ENCODE data around the gene CORO7.
A peak's percentile ranks its signal among the peaks of the same experiment; 100 is the strongest.
"Not testable (repeated sequence)": the region's sequence is repeated elsewhere in the genome, so short reads cannot be mapped to it uniquely, and the experiment has no call there.

CORO7 gene

DNA sequence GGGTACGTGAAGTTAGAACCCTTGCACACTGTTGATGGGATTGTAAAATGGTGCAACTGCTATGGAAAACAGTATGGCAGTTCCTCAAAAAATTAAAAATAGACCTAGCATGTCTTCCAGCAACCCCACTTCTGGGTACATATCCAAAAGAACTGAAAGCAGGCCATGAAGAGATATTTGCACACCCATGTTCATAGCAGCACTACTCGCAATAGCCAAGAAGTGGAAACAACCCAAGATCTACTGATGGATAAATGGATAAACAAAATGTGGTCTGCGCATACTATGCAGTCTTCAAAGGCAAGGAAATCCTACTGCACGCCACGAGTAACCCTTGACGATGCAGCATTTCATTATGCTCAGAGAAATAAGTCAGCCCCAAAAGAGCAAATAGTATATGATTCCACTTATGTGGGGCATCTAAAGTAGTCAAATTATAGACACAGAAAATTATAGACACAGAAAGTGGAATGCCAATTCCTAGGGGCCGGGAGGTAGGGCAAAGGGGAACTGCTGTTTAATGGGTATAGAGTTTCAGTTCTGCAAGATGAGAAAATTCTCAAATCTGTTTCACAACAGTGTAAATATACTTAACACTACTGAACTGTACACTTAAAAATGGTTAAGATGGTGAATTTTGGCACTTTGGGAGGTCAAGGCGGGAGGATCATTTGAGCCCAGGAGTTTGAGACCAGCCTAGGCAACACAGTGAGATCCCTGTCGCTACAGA lies 17.2 kb downstream of the CORO7 start:
- no peak for DNase-seq

DNA sequence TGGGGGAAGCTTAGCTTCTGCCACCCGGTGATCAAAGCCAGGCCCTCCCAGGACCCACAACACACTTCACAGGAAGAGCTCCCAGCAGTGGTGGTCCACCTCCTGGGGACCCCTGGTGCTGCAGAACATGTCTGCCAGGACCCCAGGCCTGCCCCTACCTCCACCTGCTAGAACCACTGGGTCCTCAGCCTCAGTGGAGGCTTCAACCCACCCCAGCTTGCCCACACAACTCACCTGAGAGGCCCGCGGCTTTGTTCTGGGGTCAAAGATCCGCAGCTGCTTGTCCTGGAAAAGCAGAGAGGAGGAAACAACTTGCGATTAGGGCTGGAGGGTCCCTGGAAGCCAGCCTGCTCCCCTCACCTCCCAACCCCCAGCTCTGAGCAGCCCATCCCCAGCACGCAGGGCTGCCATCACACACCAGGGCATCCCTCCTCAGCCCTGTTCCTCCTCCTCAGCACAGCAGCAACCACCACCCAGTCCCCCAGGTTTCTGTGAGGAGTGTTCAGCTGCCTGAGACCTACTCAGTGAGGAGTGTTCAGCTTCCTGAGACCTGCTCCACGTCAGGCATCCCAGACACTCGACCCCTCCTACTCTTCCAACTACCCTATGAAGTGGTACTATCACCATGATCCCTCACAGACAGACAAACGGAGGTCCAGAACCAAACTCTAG lies 21.2 kb downstream of the CORO7 start:
- no peak for DNase-seq

DNA sequence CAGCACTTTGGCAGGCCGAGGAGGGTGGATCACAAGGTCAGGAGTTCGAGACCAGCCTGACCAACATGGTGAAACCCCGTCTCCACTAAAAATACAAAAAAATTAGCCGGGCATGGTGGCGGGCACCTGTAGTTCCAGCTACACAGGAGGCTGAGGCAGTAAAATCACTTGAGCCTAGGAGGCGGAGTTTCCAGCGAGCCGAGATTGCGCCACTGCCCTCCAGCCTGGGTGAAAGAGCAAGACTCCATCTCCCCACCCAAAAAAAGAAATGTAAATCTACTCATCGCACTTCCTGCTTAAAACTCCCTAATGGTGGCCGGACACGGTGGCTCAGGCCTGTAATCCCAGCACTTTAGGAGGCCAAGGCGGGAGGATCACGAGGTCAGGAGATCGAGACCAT lies 22.5 kb downstream of the CORO7 start:
- DNase-seq = not testable (repeated sequence)

DNA sequence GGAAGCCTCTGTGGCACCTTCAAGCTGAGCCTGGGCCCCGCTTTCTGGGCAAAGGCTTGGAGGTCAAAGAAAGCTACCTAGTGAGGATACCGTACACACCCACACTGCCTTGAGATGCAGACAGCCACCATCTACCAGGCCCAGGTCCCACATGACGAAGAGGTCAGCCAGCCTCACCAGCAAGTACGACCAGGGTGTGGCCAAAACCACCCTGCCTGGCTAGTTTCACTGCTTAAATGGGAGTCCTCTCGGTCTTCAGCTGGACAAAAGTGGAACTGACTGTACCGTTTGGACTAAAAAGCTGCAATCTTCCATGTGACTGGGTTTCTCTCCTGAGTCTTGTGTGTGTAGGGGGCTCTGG lies 23.2 kb downstream of the CORO7 start:
- DNase-seq = no peak

DNA sequence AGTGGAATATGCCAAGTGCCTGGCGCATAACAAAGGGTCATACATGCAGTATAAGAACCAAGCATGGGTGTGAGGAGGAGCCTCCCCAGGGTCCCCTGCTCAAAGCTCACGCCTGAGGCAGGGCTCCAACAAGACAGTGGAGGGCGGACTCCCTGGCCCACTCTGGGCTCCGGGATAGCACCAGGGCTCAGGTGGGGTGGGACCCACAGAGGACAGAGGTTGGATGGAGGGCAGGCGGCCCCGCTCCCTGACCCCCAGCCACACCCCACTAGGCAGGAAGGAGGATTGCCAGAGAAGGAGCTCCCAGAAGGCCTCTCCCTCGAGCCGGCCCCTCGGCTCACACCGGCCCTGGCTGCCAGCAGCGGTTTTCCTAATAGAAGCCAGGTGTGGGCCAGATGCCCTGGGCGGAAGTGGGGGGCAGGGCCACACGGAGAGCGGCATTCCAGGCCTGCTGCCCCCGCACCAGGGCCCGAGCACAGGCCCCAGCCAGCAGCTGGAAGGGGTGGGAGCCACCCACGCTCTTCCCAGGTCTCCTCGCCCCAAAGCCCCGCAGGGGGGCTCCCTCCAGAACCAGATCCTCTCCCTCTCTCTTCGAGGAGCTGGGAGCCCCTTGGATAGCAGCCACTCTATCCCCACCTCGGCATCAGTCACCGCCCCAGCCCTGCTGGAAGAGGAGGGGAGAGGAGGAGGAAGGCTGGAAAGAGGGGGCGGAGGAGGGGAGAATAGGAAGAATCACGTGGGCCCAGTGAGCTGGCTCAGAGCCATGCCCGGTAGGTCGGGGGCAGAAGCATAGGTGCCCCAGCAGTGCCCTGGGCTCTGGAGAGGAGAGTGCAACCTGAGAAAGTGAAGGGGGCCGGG lies 23.8 kb downstream of the CORO7 start:
- DNase-seq = peak; percentile 58

DNA sequence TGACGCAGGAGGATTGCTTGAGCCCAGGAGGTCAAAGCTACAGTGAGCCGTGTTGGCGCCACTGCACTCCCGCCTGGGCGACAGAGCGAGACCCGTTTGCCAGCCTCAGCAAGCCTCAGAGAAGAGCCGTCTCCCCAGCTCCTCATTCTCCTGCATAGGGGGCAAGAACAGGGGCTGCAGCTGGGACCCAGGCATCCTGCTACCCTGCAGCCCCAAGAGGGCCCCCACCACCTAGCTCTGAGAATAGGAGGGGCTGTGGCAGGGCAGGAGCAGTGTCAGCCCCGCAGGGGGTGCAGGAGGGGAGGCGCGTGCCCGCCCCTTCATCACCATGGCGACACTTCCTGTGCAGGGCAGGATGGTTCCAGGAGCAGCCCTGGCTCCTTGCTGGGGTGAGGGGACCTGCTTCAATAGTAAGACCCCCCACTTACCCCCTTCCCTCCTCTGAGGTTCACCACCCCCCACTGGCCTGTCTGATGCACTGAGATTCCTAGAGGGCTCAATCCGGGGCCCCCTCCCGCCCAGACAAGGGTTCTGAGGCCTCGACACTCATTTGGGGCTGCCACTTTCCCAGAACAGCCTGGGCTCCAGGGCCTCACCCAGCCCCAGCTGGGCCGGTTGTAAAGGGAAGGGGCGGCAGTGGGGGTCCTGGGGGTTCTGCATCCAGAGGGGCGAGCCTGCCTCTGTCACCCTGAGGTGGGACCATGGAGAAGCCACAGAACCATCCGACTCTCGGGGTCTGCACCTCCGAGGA lies 24.6 kb downstream of the CORO7 start:
- no peak for DNase-seq

DNA sequence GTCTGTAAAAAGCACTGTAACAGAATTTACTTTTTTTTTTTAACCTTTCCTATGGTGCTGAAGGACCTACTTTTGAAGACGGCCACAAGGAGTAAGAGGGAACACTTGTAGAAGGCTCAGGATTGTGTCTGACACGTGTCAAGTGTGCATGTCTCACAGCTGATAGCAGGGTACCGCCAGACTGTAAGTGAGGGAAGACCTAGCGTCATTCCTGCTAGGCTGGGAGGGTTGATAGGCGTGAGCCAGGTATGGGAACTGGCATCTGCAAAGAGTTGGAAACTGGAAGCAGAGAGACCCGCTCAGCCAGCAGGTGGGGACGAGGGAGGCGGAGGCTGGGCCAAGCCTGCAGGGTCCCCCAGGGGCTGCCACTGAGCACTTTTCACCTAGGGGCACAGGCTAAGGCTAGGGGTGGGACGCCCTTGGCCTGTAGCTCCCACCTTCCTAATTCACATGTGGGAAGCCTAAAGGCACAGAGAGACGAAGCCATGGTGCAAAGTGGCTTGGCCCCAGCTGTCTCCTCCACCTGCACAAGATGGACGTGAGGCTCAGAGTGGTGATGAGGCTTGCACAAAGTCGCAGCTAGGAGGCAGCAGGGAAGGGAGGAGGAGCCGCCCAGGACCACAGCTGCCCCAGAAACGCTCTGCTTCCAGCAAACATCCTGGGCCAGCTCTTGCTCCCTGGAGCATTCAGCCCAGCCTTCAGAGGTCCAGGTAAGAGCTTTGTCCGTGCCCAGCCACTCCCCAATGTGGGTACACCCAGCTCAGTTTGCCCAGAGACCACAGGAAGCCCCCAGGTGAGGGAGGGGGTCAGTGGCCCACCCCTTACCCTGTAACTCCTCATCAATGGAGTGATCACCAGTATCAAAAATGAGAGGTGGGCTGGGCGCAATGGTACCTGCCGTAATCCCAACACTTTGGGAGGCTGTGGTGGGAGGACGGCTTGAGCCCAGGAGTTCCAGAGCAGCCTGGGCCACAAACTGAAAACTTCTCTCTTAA lies 25.8 kb downstream of the CORO7 start:
- DNase-seq = no peak

DNA sequence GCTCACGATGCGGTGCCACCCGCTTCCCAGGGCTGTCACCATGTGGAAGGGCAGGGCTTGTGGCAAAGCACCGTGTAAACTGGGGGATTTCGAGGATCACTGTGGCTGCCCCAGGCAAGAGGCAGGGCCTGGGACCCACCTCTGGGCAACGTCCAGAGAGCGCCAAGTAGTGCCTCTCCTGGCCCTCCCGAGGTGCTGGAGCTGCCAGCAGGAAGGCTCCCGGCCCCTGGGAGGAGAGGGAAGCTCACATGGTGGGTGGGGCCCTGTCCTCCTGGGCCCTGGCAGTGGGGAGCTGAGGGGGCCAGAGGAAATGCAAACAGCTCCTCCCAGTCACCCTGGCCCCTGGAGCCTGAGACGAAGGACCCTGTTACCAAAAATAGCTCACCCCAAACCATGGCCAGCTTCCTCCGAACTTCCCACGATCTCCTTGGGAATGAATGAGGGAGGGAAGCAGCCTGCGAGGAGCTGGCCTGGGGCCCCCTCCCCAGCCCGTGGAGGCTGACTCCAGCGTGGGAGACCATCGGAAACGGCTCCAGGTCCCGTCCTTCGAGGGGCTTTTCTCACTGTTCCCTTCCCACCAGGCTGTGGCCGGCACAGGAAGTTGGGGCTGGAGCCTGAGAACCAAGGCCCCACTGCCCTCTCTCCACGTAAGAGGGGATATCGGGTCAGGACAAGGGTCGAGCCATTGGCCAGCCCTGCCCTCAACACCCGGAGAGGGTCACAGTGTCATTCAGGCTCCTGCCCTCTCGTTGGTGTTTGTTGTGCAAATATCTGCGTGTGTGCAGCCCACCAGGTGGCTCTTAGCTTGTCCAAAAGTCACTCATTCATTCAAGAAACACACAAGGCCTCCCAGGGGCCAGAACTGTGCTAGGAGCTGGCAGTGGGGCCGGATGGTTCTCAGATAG lies 27.1 kb downstream of the CORO7 start:
- no peak for DNase-seq

DNA sequence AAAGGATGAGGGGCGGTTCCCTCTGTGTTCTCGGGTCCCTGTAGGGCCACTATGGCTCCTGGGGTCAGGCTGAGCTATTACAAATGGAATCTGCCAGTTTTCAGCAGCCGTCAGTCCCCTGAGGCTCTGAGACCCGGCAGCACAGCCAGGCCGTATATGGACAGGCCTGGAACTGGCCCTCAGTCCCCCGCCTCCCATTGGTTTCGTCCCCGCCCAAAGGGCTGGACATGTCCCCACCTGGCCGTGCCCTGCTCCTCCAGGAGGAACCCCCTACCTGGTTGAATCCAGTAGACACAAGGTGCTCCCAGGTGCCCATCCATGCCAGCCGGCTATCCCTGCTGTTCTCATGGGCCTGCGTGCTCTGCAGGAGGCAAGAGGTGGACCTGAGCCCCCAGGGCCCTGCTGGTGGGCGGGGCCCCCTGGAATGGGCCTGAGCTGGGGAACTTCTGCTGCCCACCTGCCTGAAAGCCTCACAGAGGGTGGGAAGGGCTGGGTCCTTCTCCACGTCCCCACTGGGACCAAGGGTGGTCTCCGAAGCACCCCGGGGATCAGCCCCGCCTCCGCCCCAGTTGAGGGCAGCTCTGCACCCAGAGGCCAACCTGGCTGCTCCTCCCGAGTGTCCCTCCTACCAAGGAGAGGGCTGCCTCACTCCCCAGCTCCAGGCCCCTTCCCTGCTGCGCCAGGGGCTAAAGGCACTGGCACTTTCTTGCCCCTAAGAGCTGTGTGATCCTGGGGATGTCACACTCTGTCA lies 27.9 kb downstream of the CORO7 start:
- no peak for DNase-seq

DNA sequence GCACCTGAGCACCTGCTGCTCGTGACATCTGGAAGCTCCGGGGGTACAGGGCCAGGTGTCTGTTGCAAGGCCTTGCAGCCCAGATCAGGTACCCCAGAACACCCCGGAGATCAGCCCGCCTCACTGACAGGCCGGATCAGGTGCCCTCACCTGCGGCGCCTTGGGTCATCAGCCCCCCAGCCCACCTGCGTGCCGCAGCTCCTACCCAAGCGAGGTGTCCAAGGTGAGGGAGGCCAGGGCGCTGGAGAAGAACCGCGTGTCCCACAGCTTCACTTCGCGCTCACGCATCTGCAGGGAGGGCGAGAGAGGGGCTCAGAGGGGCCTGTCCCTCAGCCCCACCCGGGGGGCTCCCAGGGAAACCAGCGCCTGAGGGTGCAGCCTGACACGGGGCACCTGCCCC lies 28.6 kb downstream of the CORO7 start:
- no peak for DNase-seq

DNA sequence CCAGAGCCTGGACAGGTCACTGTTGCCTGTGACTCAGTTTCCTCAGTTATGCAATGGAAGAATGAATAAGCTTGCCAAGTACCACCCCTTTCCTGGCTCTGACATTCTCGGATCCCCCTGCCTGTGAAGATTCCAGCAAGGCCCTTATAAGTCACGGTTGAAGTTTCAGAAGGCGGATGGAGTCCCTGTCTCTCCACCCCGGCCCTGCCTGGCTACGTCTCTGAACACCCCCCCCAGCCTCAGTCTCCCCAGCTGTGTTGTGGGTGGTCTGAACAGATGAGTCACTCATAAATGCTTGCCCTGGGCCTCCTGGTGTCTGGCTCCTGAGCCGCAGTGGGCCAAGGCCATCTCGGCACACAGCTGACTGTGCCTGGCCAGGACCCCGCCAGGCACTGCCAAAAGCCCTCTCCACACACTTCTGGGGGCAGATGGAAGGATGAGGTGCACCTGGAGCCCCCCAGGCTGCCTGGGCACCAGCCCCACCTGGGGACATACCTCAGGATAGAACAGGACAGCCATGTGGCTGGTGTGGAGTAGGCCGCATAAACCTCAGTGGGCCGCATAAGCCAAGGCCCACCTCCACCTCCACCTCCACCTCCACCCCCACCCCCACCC lies 29.3 kb downstream of the CORO7 start:
- no peak for DNase-seq

DNA sequence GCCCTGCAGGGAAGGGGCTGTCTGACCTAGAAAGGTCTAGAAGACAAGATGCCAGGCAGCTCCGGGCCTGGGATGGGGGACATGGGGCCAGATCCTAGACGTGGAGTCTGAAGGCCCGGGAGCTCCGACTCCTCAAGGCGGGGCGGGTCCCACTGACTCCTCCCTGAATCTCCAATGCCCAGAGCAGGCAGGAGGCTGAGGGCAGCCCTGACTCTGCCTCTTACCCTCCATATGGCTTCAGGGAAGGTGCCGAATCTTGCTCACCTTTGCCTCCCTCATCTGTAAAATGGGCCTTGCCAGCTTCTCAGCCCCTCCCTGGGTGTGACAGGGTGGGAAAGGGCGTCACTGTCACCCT lies 30.0 kb downstream of the CORO7 start:
- no peak for DNase-seq

DNA sequence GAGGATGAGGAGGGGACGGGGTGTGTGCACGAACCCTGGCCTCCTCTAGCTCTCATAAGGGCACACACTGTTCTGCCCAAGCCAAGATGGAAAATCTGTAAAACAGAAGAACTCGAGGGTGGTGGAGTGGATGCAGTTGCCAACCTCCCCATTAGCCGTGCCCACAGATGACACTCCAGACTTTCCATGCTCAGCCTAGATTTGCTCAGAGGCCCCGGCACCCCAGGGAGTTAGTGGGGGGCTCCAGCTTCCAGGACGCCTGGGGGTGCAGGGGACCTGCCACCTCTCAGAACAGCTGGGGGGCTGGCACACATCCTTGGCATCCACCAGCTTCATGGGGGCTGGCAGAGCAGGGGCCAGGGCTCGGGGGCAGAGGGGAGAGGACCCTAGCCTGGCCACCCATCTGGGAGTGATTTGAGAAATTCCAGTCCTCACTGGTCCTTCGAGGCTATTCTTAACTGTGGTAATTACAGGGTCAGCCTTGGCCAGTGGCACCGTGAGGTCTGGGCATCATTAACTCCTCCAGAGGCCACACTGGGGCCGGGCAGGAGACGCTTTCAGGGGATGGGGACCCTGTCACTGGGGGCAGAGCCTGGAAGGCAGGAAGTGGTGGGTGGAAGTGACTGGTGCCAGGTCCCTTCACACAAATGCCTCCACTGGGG lies 30.5 kb downstream of the CORO7 start:
- DNase-seq = no peak

DNA sequence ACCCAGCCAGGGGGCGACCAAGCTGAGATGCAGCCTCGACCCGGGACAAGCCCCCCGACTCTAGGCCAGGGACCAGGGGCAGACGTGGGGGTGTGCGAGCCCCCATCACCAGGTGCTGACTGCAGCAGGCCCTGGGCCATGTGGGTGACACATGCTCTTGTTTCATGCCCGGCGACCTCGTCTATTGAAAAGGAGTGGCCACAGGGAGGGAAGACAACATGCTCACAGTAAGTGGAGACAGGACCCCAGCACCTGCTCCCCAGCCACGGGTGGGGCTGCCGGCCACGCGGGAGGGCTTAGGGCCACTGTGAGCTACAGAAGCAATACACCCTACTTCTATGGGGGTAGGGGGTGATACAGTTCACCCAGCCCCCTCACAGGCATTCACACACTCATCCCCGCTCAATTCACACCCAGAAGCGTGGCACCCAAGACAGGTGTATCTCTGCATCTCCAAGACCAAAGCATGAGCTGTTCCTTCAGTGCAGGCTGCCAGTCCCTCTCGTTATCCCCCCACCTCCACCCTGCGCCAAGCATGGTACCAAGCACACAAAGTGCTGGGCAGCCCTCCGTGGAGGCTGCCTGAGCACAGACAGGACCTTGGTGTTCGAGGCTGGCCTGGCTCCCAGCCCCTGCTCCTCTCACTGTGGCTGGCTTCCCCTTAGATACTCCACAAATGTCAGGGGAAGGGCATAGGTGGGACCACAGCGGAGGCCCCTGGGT lies 31.2 kb downstream of the CORO7 start:
- no peak for DNase-seq

DNA sequence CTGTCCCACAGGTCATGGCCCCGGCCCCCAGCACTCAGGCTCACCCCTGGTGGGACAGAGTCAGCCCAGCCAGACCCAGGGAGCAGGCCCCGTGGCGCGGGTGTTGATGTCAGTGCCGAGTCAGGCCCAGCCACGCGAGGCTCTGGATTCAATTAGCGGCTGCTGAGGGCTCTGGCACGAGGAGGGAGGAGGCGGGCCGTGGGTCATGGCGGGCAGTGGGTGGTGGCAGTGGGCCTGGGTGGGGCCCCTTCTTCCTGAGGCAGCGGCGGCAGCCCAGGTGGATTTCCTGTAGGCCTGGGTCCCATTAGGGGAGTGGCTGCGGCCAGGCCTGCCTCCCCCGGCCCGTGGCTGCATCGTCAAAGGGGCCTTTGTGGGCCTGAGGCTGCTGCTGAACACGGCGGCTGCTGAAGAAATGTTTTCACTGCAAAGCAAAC lies 31.9 kb downstream of the CORO7 start:
- no peak for DNase-seq

DNA sequence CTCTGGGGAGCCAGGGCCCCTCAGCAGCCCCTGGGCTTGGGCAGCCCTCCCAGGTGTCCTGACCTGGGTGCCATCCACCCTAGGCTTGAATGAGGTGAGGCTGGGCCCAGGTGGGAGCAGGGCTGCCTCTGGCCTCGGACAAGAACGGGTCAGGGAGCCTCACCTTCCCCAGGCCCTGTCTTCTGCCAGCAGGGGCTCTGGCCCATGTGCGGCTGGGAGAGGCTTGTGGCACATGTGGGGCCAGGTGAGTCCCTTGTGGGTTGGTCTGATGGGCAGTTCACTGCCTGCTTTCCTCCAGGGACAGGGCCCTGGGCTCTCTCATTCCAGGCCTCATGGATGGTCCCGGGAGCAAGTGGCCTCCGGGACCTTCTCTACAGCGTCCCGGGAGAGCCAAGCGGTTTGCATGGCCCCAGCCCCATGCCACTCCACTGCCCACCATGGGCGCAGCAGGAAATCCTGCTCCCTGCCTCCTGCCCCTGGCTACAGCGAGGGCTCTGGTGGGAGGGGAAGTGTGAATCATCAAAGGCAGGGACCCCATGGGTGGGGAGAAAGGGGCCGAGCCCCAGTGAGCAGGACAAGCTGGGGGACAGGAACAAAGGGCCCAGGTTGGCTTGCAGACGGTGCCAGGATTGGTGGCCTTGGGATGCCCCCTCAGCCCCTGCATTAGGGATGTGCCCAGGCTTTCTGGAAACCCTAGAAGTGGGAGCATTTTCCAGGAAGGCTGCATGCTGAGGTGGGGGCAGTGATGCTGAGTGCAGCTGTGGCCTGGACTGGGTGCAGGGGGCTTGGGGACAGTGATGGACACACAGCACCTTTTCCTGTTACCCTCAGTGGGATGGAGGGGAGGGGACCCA lies 32.6 kb downstream of the CORO7 start:
- DNase-seq = no peak

DNA sequence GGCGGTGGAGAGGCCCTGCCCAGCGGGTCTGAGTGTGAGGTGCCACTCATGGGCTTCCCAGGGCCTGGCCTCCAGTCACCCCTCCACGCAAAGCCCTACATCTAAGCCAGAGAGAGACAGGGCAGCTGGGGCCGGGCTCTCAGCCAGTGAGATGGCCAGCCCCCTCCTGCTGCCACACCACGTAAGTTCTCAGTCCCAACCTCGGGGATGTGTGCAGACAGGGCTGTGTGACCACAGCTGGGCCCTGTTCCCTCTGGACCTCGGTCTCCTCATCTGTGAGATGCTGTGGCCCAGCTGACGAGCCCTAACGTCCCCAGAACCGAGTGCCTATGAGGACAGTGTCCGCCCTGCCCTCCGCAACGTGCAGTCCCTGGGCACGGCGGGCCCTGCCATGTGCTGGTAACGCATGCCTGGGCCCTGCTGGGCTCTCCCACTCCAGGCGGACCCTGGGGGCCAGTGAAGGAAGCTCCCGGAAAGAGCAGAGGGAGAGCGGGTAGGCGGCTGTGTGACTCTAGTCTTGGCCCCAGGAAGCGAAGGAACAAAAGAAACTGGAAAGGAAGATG lies 33.5 kb downstream of the CORO7 start:
- no peak for DNase-seq
